Activated CD4-positive, CD25-positive, alpha-beta regulatory T cell treated with anti-CD3 and anti-CD28 coated beads, Interleukin-2, amount 50 U/mL, for 16 hours (primary cell): Measurements from ENCODE around the gene NBPF26.
"Not testable (repeated sequence)": the region's sequence is repeated elsewhere in the genome, so short reads cannot be mapped to it uniquely, and the experiment has no call there.

Source experiments
- DNase-seq: peaks from one replicate; pipeline ENCODE4 v3.0.0-alpha.2; 2020; ENCODE audit warnings: low read depth, low spot score

The NBPF26 gene

DNA sequence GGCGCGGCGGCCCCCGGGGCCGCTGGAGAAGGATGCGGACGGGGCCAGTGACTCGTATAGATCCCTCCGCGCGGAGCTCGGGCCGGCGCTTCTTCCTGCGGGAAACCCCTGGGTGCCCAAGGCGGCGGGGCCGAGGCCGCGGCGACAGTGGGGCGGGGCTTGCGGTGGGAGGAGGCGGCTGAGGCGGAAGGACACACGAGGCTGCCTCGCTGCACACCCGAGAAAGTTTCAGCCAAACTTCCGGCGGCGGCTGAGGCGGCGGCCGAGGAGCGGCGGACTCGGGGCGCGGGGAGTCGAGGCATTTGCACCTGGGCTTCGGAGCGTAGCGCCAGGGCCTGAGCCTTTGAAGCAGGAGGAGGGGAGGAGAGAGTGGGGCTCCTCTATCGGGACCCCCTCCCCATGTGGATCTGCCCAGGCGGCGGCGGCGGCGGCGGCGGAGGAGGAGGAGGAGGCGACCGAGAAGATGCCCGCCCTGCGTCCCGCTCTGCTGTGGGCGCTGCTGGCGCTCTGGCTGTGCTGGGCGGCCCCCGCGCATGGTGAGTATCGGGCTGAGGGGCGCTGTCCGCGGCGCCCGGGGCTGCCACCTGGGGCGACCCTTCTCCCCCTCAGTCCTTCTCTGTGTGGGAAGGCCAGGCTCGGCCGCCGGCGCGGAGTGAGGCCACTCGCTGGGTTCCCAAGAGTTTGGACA, at the start of gene NBPF26:
TSS of gene NBPF26 (plus strand) at position 231 of the 688 bp plus-strand sequence.
- DNase-seq = peak; percentile 30

DNA sequence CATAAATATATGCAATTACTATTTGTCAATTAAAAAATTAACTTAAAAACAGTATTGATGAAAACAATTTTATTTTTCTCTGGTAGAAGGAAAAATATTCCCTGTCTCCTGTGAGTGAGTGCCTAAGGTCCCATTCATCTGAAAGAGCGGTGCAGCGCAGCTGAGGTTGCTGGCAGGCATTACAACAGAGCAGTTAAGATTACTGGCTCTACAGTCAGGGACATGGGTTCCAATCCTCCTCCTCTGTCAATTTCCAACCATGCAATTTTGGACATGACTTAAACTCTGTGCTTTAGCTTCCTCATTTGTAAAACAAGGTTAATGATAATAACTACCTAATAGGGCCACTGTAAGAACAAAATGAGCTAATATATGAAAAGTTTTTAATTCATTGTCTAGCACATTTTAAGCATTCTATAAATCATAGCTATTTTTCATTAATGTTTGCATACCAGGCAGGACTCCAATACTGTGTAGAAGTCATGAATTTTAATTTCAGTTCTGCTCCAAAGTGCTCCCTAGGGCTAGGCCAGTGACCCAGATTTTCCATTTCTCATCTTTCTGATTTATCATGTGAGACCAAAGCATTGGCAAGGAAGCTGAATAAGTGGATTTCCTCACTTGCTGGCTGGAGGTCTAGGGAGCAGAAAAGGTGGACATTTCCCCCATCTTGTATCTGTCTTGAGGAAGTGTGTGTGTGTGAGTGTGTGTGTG, 43.5 kb upstream of the NBPF26 start:
- not testable (repeated sequence) for DNase-seq

DNA sequence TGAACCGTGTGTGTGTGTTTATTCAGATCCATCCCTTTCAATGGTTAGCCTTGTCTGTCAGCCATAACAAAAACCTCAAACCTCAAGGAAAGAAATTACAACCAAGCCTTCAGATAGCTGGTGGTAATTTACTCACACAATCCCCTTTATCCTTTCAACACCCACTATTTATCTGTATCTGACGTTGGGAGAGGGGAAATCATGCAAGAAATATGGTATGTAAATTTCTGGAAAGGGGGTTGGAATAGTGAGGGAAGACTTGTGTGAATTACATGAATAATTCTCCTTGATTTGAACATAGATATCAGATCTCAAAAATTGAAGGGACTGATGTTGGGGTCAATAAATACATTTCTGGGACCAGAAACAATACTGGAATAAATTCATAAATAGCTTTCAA, 42.8 kb upstream of the NBPF26 start:
- not testable (repeated sequence) for DNase-seq

GRCh38 chr1:120684397-120684796, 39.3 kb upstream of the NBPF26 start:
- DNase-seq = not testable (repeated sequence)

- not testable (repeated sequence) for DNase-seq
Observed at GRCh38 chr1:120685622-120686021, 38.1 kb upstream of the NBPF26 start.

DNA sequence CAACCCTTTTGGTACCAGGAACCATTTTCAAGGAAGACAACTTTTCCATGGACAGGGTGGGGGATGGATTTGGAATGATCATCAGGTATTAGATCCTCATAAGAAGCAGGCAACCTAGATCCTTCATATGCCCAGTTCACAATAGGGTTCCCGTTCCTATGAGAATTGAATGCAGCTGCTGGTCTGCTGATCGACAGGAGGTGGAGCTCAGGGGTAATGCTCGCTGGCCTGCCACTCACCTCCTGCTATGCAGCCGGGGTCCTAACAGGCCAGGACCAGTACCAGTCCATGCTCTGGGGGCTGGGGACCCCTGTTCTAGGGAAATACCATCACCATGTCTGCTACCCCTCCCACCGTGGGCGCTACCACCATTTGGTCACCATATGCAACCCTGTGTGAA, 36.5 kb upstream of the NBPF26 start:
- not testable (repeated sequence) for DNase-seq

DNA sequence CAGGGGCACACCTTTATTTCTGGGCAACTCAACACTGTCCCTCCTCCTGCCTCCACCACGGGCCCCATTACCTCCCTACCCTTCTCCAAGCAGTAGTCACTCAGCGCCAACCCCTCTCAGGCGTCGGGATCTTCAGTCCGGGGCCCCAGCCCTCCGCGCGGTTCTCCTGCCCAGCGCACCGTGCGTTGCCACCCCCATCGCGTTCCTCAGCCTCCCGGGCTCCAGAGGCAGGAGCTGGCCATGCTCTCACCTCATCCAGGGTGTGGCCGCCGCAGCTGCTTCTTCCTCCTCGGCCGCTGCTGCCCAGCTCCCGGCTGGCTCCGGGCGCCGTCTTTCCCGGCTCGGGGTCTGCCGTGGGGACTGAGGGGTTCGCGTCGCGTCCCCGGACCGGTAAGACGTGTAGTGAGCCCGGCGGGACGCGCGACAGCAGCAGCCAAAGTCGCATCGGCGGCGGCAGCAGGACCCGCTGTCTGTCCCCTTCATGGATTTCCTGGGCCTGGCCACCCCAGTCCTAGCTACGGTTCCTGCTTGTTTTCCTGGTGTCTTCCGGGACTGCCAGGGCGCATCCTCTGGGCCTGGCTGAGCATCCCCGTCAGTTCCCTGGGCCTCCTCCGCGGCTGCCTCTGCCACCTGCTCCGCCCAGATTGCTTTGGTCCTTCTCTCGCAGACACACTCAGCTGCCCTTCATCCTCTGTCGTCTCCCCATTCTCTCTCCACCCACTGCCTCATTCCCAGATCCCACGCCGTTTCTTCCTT, 22.8 kb upstream of the NBPF26 start:
- not testable (repeated sequence) for DNase-seq

DNA sequence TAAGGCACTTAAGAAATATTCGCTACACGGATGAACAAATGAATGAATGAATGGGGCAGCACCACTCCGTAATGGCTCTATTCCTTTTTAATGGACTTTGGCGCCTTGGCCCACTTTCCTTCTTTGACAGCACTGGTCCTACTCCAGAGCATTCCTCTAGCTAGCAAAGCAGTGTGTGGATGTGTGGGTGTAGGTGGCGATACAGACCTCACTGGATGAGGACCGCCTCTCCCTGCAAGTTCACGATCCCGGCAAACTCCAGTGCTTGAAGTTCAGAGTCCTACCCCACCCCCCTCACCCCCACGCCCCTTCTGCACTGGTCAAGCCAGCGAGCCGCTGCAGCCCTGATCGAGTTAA, 409 bp upstream of the NBPF26 start:
- DNase-seq = not testable (repeated sequence)

DNA sequence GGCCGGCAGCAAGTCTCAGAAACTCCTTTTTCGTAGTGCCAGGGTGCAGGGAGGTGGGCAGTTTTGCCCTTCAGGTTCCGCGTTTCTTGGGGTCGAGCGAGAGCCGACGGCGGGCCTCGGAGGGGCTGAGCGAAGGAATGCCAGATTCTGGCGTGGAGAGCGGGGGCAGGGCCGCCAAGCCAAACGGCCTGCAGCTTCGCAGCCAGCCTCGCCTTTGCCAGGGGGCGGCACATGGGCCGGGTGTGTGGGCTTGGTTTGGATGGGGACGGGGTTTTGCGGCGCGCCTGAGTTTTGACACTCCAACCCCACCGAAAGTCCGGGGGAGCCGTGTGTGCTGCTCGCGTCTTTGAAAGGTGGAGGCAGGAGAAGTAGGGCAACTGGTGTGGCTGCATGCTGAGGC, 762 bp downstream of the NBPF26 start:
- DNase-seq = not testable (repeated sequence)

DNA sequence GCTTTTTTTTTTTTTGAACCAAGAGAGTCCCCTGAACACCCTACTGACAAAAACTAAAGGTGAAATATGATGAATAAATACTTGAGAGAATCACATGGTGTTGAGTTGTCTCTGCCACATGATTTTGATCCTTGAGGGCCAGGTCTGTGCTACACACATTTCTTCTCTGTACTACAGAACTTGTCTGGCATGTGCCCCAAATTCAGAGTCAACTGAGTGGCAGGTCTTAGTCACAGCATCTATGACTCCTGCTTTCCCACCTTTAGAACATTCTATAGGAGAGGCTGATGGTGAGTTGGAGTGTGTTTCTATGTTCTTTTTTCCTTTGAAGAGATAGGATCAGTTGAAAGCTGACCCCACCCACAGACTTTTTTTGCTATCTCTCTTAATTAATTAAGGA, 5.1 kb downstream of the NBPF26 start:
- not testable (repeated sequence) for DNase-seq

DNA sequence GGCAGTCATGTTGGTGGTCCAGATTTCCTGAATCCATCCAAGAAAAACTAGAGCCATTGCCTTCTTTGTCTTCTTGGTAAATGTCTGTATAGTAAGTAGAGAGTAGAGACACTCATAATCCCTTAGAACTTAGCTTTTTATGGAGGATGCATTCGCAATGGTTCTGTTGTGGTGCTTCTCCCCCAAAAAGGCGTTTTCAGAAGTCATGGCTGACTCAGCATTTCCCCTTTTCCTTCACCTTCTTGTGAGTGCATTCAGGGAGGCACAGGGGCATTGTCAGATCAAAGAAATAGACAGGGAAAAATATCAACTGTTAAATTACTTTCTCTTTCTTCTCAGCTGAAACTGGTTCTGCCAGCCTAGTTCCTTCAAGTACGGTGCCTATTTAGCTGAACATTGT, 45.3 kb downstream of the NBPF26 start:
- not testable (repeated sequence) for DNase-seq

GRCh38 chr1:120805452-120805851, 81.7 kb downstream of the NBPF26 start:
- DNase-seq = not testable (repeated sequence)

GRCh38 chr1:120811822-120812221, 88.1 kb downstream of the NBPF26 start:
- DNase-seq = not testable (repeated sequence)

GRCh38 chr1:120825051-120825450, 101.3 kb downstream of the NBPF26 start:
- DNase-seq = not testable (repeated sequence)

GRCh38 chr1:120826623-120827022, 102.9 kb downstream of the NBPF26 start:
- DNase-seq = not testable (repeated sequence)

DNA sequence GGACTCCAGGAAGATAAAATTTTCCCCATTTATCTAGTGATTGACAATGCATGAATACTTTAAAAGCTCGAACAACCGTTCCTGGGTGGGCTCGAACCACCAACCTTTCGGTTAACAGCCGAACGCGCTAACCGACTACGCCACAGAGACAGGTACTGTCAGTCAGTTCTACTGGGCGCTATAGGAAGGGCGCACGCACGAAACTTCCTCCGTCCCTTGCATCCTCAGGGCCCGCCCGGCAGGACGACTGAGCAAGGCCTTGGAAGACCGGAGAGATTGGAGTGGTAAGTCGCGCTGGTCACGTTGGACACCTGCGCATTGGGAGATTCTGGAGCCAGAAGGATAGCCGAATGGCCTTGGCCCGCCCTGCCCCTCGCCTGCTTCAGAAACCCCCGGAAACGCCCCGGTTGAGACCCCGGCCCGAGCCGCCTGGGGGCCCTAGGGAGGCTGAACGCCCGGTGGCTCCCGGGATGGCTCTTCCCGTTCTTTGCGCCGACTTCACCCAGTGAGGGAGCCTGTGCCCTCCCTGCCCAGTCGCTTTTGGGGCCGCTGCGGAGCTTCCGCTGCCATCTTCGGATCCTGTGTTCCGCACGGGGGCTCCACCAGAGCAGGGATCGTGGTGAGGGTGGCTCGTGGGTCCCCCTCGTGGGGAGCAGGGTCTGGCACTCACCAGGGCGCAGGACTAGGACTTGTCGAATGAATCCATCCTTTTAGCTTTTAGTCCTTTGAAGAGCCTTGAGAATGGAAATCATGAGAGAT, 120.6 kb downstream of the NBPF26 start:
- DNase-seq = peak; percentile 46

- DNase-seq = not testable (repeated sequence)
Observed at GRCh38 chr1:120844945-120845330, 121.2 kb downstream of the NBPF26 start.

DNA sequence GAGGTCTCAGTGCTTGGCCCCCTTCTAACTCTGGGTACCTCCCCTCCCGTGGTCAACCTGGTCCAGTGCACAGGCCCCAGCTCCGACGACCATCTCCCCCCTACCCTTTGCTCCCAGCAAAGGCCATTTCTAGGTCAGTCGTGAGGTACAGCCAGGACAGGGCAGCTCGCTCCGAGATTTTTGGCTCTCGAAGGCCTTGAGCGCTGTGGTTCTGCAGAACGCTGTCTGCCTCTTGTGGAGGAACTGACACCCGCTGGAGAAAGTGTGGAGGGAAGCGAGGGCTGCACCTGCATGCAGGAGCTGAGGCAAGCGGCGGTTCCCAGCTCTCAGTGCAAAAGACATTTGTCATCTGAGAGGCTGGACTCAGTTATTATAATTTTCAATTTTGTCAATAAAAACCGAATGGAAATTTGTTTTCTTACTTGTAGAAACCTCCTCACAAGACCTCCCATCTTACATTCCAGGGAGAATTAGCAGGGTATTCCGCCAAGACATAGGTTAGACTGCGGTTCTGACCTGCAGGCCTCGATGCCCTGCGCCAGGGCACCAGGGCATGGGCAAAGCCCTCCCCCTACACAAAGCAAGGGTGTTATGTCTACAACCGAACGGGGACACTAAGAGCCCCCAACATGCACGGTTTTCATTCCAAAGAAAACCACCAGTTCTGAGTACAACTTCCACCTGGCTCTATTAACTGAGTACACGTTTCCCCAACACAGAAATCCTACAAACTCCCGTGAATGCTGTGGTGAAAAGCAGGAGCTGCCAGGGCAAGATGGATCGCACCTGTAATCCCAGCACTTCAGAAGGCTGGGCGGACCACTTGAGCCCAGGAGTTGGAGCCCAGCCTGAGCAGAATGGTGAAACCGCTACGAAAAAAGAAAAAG, 125.9 kb downstream of the NBPF26 start:
- not testable (repeated sequence) for DNase-seq

GRCh38 chr1:120850287-120850536, 126.5 kb downstream of the NBPF26 start:
- DNase-seq = not testable (repeated sequence)

DNA sequence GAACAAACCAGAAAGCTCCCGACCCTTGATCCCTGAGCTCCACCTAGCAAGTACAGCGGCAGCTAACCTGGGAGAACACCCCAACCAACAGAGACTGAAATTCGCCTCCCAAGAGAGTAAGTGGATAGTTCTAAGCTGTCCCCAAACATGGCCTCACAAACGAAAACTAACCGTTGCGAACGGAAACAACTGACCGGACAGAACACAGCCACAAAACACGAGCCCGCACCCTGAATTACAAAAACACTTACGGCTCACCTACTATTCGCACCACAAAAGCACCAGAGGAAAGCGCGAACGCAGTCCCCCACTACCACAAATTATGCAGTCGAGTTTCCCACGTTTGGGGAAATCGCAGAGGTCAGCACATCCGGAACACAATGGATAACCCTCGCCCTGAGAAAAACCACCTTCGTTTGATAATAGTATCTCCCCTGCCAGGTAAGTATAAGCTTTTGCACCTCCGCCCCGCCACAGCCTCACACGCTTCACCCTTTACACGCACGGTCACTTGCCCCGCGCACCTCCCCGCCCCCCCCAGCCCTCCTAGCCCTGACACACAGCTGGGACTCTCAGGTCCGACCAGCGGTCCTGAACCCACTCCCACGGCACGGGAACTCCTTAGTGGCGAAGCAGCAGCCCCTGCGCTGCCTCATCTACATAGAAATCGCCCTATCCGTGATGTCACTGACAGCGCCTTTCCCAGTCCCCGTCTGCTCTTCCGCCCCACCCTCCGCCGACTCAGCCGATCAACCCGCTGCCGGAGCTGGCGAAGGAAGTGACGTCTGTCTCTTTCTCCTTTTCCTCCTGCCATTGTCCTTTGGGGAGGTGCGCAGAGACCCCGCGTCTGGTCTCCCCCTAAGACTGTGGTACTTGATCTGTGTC, 127.0 kb downstream of the NBPF26 start:
- DNase-seq = peak; percentile 67
